Right renal cortex interstitium (tissue), 3 donors: ENCODE measurements around the gene ATP6V0D1. TPM values are rescaled to one million over a fixed set of nuclear protein-coding genes. Genes with fewer than 3 reads are reported as not detected.
"Not testable (repeated sequence)": the region's sequence is repeated elsewhere in the genome, so short reads cannot be mapped to it uniquely, and the experiment has no call there.

ENCODE experiments used
- DNase-seq, 3 donors: peaks; one replicate each; pipeline ENCODE4 v3.0.0-alpha.2; 2013; ENCODE audit warnings: low read depth in 3 of 3, low spot score in 2 of 3
- polyA plus RNA-seq, 3 donors: library from polyadenylated mRNA; unstranded; fragments of 120-200 nt; gene quantifications; one replicate each; pipeline ENCODE4 v1.2.1, GENCODE V29; 2013; ENCODE audit not compliant: insufficient read length in 3 of 3

ATP6V0D1 gene
- 10 to 100 TPM; 82.9 to 99.8 (median 85.5) TPM for polyA plus RNA-seq

DNA sequence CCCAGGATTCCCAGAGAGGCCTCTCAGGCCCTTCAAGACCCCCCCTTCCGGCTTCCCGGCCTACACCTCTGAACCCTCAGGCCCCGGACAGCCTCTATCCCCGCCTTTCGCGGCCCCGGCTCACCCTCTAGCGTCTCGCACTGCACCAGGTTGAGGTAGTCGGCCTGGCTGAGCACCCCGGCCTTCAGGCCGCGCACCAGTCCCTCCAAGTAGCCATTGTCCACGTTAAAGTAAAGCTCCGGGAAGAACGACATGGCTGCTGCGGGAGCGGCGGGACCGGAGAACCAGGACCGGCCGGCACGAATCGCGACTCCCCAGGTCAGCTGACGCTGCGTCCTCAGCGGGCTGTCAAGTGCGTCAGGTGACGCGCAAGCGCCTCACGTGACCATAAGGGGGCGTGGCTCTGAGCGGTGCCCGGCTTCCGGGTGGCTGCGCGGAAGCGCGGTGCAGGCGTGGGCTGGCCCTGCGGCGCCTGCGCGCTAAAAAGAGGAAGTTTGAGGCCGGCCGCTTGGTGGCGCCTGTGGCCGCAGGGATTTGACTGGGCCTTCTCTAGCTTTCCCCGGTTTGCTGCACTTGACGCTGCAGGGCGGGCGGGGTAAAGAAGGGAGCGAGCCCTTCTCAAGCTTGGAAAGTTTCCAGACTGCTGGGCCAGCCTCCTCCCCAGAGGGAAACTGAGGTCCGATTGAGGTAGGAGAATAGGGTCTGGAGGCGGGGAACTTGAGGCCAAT, at the start of gene ATP6V0D1:
TSS of gene ATP6V0D1 (minus strand) at position 325 of the 728 bp plus-strand sequence. CDS start at position 254, 71 bp downstream.
- DNase-seq, result peak; percentile 94 to 97 (median 95)

DNA sequence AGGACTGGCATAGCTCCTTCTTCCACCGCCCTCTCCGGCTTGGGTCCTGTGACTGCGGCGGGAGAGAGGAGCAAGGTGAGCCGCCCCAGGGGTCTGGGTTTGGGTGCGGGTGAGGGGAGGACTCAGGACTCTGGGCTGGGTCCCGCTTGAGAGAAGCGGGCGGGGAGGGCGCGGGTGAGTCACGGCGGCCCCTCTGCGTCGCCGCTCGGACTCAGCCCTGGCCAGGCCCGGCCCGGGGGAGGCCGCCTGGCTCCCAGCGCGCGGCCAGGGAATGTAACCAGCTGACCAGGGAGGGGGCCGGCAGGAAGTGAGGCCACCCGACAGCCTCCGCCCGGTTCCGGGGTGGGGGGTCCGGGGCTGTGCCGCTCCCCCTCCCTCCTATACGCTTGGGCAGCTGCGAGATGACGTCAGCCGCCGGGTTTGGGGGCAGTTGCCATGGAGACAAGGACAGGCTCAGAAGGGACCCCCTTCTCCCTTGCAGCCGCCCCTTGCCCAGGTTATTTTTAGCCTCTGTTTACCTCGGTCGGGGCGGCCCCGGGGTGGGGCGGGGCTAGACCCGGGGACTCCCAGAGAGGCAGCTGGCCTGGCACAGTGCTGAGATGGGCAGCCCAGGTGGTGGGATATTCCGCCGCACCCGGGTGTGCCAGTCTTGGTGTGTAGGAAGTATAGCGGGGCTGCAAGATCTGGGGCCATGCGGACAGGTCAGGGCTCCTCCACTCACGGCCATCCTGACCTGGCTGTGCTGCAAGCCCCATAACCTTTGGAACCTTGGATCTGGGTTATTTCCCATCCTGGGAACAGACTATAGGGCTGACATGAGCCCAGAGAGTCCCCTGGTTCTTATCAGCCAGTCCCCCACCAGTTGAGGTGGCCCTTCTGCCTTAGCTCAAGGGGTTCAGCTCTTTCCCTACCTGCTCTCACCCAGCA, 49.3 kb upstream of the ATP6V0D1 start:
- no peak for DNase-seq

DNA sequence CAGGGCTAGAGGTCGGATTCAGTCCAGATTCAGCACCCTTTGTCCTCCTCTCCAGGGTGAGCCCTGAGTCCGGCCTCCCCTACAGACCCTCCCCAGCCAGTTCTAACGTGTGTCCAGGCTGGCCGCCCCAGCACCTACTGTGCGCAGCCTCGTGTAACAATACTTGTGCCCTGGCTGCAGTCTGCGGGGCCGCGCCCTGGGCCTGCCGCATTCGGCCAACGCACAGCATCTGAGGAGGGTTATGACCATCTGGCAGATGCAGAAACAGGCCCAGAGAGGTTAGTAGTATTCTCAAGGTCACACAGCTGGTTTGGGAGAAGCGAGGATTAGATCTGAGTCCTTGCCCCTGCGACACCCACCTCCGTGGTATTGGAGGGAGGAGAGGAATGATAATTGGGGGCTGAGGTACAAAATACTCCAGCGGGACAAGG, 48.6 kb upstream of the ATP6V0D1 start:
- DNase-seq, result no peak

DNA sequence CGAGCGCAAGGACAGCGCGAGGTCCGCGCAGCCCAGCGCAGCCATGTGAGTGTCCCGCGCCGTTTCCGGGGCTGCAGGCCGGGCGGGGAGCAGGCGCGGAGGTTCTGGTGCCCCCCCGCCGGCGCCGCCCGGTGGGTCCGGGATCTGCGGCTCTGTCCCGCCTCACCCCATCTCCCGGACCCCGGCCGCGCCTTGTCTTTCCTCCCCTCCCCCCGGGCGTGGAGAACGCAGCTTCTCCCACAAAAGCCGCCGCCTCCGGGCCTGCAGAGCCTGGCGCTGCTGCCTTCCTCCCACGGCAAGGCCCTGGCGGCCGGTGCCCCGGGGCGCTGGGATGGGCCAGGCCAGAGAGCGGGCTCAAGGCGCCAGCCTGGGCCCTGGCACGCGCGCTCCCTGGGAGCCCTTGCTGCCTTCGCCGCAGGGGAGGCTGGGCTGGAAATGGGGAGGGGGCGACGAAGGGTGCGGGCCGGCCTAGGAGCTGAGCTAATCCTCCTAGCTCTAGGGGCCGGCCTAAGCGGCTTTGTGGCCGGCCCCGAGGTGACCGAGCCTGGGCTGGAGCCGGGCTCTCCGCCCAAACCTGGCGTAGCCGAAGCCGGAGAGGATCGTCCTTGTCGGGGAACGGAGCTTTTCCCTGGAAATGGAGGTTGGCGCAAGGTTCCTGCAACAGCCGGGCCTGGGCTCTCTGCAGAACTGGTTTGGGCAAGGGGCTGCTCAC, 48.1 kb upstream of the ATP6V0D1 start:
- DNase-seq, result no peak

DNA sequence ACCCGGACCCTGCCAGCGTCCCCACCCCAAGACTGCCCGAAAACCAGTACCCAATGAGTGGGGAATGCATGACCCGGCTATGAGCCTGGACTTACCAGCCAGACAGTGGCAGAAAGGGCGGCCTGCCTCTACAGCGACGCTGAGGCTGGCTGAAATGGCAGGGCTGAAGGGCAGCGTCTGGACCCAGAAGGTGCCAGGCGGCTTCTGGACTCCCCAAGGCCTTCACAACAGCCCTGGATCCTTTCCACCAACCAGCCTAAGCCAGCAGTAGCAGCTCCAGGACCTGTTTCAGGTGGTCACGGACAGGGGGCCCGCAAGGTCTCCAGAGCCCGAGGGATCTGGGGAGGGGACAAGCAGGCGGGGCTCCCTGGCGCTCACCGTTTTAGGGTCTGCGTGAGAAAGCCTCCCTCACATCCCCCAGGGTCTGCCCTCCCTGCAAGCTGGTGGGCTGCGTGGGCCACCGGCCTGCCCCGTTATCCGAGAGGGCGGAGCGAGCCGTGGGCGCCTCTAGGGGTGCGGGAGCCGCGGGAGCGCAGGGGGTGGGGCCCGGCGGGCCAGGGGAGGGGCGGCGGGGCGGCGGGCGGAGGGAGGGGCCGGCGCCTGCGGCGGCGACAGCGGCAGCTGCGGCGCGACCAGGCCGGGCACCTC, 47.4 kb upstream of the ATP6V0D1 start, which contains the start of gene RIPOR1:
TSS of gene RIPOR1 (plus strand) at position 608 of the 648 bp plus-strand sequence. CDS start 9,618 bp downstream, outside the sequence.
- DNase-seq, result no peak

DNA sequence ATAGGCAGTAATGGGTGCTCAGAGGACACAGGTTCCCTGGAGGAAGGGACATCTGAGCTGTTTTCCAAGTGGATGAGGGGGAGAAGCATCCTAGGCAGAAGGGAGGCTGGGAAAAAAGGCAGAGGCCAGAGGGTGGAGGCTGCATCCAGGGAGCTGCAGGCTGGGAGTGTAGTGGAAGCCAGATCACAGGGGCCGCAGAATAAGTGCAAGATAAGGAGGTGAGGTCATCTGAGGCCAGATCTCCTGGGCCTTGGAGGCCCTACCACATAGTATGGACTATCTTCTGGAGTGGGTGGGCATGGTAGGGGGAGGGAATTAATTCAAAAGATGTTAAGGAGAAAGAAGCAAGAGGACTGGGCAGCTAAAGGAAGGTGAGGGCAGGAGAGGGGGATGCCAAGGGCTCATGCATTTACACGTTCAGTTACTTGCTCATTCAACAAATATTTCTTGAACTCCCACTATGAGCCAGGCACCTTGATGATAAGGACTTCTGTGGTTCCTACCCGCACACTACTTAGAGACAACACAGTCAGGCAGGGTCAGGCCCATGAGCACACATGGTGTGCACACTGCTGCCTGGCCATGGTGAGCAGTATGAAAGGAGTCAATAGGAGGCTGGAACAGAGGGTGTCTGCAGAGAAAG, 45.3 kb upstream of the ATP6V0D1 start:
- DNase-seq, result no peak

DNA sequence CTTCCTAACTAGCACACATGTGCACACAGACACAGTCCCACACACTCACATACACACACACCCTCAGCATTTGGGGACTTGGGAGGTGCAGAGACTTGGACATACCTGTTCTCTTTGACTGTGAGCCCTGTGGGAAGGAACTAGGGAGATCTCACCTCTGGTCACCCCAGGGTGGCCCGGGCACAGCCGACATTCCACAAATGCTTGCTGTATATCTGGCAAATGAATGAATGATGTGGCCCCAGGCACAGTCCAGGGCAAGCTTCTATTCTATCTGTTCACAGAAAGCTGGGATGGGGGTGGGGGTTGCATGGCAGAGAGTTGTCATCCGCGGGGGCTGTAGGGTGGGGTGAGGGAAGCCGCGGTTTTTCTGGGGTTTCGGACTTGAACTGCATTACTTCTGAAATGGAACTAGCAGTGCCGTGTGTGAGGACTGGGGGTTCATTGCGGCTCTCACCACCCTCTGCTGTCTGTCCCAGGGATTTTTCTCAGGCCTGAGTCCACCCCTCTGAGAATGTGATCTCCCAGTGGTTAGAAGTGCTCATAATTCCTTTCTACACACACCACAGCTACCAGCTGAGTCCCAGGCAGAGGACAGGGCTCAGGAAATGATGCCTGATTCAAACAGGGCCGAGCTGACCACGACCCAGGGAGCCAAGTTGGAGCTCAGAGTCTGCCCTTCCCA, 44.4 kb upstream of the ATP6V0D1 start:
- DNase-seq, result no peak

DNA sequence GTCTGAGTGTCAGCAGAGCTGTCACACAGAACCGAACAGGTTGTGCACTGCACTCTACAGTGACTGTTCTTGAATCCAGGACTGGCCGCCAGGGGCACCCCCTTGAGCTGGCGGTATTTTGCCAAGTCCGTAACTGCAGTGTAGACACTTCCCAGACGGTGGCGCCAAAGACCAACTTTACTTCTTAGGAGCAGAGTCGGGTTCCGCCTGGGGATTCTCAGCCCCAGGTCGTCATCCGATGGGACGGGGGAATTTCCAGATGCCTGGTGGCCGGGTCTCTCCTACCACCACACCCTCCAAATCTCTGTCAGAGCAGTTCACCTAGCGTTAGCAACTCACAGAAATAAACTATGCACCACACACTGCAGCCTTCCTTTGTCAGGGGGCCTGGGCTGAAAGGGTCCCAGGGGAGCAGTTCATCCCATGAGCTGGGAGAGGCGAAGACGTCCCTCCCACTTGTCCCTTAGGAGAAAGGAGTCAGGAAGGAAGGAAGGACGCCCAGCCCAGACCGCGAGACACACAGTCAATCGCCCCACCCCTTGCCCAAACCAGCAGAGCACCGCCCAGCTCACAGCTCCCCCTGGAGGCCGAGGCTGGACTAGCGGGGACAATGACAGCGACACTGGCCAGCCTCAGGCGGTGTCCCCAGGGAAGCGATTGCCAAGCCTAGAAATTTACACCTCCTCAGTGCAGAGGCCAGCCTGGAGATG, 40.3 kb upstream of the ATP6V0D1 start:
- DNase-seq, result peak; percentile 94 to 97 (median 95)

DNA sequence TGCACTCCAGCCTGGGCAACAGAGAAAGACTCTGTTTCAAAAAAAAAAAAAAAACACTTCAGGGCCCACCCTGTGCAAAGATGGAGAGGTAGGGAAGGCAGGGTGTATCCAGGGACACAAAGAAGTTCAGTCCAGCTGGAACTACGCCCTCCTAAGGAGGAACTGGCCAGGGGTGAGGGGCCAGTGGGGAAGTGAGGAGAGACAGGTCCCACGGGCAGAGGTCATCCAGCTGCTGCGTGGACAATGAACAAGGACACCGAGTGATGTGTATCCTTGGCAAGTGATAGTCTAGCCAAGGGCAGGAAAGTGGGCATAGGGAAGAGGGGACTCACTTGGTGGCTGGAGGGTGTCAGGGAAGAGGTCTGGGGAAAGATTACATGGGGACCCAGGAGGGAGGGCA, 38.3 kb upstream of the ATP6V0D1 start:
- DNase-seq, result no peak

DNA sequence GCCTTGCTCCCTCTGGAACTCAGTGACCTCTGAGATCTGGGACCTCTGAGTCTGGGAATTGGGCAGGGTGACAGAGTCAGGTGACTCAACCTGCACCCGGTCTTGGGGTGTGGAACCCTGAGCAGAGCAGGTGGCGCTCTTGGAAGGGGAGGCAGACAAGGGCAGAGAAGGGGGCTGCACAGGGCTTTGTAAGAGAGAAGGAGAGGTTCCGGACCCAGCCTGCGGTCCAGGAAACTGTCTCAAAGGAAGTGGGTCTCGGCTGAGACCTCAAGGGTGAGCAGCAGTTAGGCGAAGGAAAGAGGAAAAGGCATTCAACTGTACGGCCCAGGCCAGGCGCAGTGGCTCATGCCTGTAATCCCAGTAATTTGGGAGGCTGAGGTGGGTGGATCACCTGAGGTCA, 37.7 kb upstream of the ATP6V0D1 start:
- no peak for DNase-seq

DNA sequence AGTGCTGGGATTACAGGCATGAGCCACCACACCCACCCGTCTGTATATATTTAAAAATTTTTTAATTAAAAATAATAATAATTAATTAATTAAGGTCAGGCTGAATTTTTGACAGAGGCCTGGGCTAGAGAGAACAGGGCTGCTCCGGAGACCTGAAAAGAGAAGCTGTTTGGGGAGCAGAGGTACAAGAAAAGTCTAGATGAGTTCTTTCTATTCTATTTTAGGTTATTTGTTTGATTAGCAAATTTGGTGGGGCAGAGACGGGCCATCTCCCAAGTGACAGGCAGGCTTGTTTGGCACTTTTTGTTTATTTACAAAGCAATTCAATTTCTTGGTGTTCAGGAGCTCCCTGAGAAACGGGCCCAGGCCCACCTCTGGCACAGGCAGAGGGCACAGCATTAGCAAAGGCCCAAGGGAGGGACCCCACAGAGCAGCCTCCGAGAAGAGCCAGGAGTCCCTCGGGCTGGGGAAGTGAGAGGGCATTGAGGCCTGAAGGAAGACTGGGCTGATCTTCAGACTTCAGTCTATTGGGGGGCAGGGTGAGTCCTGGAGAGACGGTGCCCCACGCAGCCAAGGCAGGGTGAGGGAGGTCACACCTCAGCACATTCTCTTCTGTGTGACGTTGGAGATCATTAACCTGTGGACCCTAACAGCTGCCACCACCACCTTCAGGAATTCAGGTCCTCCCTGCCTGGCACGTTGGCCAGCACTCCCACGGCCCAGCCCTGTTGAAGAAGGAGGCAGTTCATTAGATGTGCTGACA, 36.9 kb upstream of the ATP6V0D1 start:
- DNase-seq, result no peak

DNA sequence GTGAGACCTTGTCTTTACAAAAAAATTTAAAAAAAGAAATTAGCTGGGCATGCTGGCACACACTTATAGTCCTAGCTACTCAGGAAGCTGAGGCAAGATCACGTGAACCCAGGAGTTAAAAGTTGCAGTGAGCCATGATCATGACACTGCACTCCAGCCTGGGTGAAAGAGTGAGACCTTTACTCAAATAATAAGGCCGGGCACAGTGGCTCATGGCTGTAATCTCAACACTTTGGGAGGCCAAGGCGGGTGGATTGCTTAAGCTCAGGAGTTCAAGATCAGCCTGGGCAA, 36.1 kb upstream of the ATP6V0D1 start:
- DNase-seq, result no peak

DNA sequence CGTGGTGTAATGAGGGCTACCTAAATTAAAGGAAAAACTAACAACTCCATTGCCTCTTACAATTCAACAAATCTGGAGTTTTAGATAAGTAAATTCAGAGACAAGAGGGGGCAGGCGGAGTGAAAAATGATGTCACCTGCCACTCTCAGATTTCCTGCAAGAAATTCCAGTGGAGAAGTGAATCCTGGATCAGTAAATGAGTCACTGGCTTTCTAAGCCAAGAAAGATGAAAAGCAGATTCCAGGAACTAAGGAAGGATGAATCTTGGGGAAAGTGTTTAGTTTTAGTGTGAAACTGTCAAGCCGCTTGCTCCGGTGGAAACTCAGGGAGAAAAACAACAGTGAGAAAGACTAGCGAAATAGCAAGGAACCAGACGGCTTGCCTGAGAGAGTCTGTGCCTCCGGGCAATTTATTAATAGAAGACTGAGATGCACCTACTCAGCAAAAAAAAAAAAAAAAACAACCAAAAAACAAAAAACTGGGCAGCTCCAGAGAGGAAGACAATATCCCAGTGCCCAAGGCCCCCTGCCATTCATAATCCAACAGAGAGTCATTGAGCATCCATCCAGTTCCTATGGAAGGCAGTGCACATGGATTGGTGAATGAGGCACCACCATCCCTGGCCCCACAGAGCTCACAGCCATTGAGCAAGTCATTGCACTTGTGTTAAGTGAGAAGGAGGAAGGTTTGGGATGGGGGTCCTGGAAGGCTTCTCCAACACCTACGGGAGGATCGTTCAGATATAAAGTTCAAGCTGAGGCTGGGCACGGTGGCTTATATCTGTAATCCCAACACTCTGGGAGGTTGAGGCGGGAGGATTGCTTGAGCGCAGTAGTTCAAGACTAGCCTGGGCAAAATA, 35.6 kb upstream of the ATP6V0D1 start:
- no peak for DNase-seq

DNA sequence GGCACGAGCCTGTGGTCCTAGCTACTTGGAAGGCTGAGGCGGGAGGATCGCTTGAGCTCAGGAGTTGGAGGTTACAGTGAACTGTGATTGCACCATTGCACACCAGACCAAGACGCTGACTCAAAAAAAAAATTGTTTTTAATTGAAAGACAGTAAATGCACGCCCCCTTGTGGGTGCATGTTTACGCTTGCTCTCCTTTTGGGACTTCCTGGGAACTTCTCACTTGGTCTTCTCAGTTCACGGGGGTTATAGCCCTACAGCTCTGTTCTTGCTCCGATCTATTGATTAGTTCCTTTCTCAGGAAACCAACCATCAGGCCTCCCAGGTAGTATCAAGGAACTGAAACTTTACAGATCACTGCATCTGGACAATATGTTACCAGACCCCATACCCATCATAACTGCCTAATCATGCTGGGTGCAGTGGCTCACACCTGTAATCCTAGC, 33.4 kb upstream of the ATP6V0D1 start:
- no peak for DNase-seq

DNA sequence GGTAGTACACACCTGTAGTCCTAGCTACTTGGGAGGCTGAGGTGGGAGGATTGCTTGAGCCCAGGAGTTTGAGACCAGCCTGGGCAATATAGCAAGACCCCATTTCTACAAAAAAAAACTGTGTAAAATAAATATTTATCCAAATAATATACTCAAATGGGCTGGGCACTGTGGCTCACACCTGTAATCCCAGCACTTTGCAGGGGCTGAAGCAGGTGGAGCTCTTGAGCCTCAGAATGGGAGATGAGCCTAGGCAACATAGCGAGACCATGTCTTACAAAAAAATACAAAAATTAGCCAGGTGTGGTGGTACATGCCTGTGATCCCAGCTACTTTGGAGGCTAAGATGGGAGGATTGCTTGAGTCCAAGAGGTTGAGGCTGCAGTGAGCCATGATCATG, 32.9 kb upstream of the ATP6V0D1 start:
- not testable (repeated sequence) for DNase-seq

DNA sequence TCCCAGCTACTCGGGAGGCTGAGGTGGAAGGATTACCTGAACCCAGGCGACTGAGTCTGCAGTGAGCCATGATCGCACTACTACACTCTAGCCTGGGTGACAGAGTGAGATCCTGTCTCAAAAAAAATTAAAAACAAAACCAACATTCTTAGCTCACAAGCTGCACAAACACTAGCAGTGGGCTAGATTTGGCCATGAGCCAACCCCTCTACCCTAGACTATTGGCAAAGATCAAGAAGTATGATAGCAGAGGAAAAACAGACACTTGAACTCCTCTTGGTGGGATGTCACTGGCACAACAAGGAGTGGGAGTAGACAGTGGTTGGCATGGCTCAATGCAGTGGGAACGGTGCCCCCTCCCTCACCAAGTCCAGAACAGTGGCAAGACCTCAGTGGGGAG, 28.1 kb upstream of the ATP6V0D1 start:
- no peak for DNase-seq

DNA sequence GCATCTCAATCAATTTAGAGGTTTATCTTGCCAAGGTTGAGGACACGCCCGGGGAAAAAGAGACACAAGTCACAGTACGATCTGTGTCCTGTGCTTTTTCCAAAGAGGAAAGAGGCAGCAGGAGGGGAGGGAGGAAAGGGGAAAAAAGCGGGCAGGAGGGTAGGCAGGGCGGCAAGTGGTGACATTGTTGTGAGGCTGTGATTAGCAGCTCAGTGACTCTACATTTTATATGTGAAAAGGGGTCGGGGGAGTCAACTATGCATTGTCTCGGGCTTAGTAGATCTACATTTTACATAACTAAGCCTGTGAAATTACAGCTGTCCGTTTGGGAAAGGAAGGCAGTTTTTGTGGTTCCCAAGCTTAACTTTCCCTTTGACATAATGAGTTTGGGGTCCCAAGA, 25.5 kb upstream of the ATP6V0D1 start:
- DNase-seq, result no peak
